K562 (cell line): Measurements from ENCODE around the gene SCN8A.

ENCODE experiments used
- CHD1 ChIP-seq: fragments of 200-600 bp; sonication (generic); IDR thresholded peaks from one replicate; pipeline ENCODE4 v1.6.1; 2012; ENCODE audit warnings: mild to moderate bottlenecking, moderate library complexity, low read length, inconsistent platforms
- GATAD2A ChIP-seq: fragments of 450-650 bp; IDR thresholded peaks from 2 replicates; pipeline ENCODE4 v1.6.1; 2017
- KDM2B ChIP-seq: fragments of 250-450 bp; sonication (Bioruptor Pico); IDR thresholded peaks from 2 replicates; pipeline ENCODE4 v1.8.0; 2021; ENCODE audit warnings: mild to moderate bottlenecking, moderate library complexity
- MAFK ChIP-seq: IDR thresholded peaks from 2 replicates; pipeline ENCODE4 v1.6.1; 2011; ENCODE audit warnings: low read length, improper control_type of control experiment
- RBM14 ChIP-seq: fragments of 200-400 bp; formaldehyde crosslinking; IDR thresholded peaks from 2 replicates; pipeline ENCODE4 v1.6.1; 2018; ENCODE audit warnings: low read depth, mild to moderate bottlenecking, low read length, moderate library complexity, borderline replicate concordance; ENCODE audit not compliant: insufficient read depth
- SMAD3 ChIP-seq: fragments of 450-650 bp; formaldehyde crosslinking; conservative IDR thresholded peaks from 2 replicates; pipeline ENCODE4 v1.4.0; 2020; ENCODE audit warnings: mild to moderate bottlenecking
- ZFP36 ChIP-seq: fragments of 150-350 bp; IDR thresholded peaks from 2 replicates; pipeline ENCODE4 v1.6.1; 2018; ENCODE audit warnings: low read length, low read depth; ENCODE audit not compliant: partially characterized antibody
- TF ChIP-seq, protein P1 (sequence below): sonication (generic); formaldehyde crosslinking; IDR thresholded peaks from 2 replicates; pipeline ENCODE4 v1.4.0; 2020; ENCODE audit warnings: mild to moderate bottlenecking, missing genetic modification reagents

DNA sequence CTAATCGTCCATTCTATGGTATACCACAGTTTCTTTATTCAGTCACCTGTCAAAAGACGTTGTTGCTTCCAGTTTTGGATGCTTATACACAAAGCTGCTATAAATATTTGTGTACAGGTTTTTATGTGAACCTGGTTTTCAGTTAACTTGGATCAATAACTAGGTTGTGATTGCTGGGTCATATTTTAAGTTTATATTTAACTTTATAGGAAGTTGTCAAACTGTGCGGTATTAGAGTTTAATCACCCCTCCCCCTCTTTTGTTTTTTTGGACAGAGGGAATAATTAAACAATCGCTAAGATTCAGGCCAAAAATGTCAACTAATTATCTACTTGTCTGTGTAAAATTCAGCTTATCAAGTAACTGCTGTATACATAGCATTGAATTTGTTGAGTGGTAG, 34.3 kb downstream of the SCN8A start:
- TF ChIP-seq RBM14 (no peak), GATAD2A (no peak), ZFP36 (no peak), CHD1 (no peak), SMAD3 (CRISPR knock-in tag) (no peak), KDM2B (CRISPR knock-in tag) (no peak), MAFK (no peak)
- TF ChIP-seq, protein P1, sequence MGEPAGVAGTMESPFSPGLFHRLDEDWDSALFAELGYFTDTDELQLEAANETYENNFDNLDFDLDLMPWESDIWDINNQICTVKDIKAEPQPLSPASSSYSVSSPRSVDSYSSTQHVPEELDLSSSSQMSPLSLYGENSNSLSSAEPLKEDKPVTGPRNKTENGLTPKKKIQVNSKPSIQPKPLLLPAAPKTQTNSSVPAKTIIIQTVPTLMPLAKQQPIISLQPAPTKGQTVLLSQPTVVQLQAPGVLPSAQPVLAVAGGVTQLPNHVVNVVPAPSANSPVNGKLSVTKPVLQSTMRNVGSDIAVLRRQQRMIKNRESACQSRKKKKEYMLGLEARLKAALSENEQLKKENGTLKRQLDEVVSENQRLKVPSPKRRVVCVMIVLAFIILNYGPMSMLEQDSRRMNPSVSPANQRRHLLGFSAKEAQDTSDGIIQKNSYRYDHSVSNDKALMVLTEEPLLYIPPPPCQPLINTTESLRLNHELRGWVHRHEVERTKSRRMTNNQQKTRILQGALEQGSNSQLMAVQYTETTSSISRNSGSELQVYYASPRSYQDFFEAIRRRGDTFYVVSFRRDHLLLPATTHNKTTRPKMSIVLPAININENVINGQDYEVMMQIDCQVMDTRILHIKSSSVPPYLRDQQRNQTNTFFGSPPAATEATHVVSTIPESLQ (CRISPR knock-in tag) = no peak
